GM12872 (cell line): ENCODE measurements around the gene LBR.

ENCODE experiments used
- CTCF ChIP-seq: IDR thresholded peaks from 3 replicates; pipeline ENCODE4 v1.5.1; 2011; ENCODE audit warnings: low read depth, mild to moderate bottlenecking, low read length, moderate library complexity; ENCODE audit not compliant: insufficient read depth

Gene LBR

GRCh38 chr1:225418059-225418458, 9.8 kb downstream of the LBR start:
- no peak for TF ChIP-seq CTCF

- no peak for TF ChIP-seq CTCF
Observed at GRCh38 chr1:225415967-225416745, 11.7 kb downstream of the LBR start.

GRCh38 chr1:225415307-225415706, 12.5 kb downstream of the LBR start:
- TF ChIP-seq CTCF: no peak

GRCh38 chr1:225413708-225414375, 14.0 kb downstream of the LBR start:
- 0 out of 3 replicates have a peak, but pooled peaks have one; percentile 18 for TF ChIP-seq CTCF

GRCh38 chr1:225412803-225413351, 15.0 kb downstream of the LBR start:
- no peak for TF ChIP-seq CTCF

- no peak for TF ChIP-seq CTCF
Observed at GRCh38 chr1:225412321-225412720, 15.5 kb downstream of the LBR start.

- no peak for TF ChIP-seq CTCF
Observed at GRCh38 chr1:225410036-225410435, 17.8 kb downstream of the LBR start.
